GM12878 (cell line): ENCODE results near the gene SSH2.

Source experiments
- CHD4 ChIP-seq: fragments of 200-600 bp; sonication (generic); IDR thresholded peaks from 2 replicates; pipeline ENCODE4 v1.6.1; 2016; ENCODE audit warnings: mild to moderate bottlenecking
- FOS ChIP-seq: IDR thresholded peaks from 3 replicates; pipeline ENCODE4 v1.6.1; 2011; ENCODE audit warnings: borderline replicate concordance; ENCODE audit not compliant: insufficient read length; ENCODE audit errors: extremely low read depth
- FOXK2 ChIP-seq: fragments of 450-650 bp; IDR thresholded peaks from 2 replicates; pipeline ENCODE4 v1.6.1; 2017; ENCODE audit warnings: mild to moderate bottlenecking, moderate library complexity
- NR2C2 ChIP-seq: IDR thresholded peaks from 2 replicates; pipeline ENCODE4 v1.6.1; 2011; ENCODE audit warnings: borderline replicate concordance, low read depth; ENCODE audit not compliant: control insufficient read depth, insufficient read length
- RAD51 ChIP-seq: fragments of 450-650 bp; IDR thresholded peaks from 2 replicates; pipeline ENCODE4 v1.6.1; 2016; ENCODE audit warnings: moderate library complexity, mild to moderate bottlenecking, inconsistent platforms
- ZSCAN29 ChIP-seq: fragments of 450-650 bp; IDR thresholded peaks from 2 replicates; pipeline ENCODE4 v1.6.1; 2017; ENCODE audit warnings: mild to moderate bottlenecking, moderate library complexity
- TF ChIP-seq, protein P1 (sequence below): IDR thresholded peaks from 2 replicates; pipeline ENCODE4 v1.6.1; 2012; ENCODE audit warnings: low read depth, low read length, improper control_type of control experiment

DNA sequence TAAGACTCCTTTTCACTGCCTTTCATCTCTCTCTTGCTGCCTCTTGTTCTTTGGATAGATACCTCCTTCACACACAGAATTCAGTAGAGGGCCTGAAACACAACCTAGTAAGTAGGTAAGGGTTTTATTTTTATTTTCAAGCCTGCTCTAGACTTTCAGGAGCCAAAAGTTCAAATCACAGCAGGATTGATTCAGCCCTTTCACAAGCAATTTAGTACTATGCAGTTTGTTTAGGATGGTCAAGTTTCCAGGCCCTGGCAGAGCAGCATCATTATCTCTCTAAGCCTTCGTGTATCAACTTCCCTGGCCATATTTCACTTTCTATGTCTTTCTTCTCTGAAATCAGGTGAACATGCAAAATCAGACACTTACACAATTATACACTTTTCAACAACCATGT lies 158.5 kb downstream of the SSH2 start:
- TF ChIP-seq FOS (no peak), NR2C2 (no peak), FOXK2 (no peak), ZSCAN29 (no peak), CHD4 (no peak), RAD51 (no peak)
- TF ChIP-seq, protein P1, sequence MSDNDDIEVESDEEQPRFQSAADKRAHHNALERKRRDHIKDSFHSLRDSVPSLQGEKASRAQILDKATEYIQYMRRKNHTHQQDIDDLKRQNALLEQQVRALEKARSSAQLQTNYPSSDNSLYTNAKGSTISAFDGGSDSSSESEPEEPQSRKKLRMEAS = no peak
